Kidney epithelial cell (primary cell): Measurements from ENCODE around the gene DPH2. TPM values are rescaled to one million over a fixed set of nuclear protein-coding genes. Genes with fewer than 3 reads are reported as not detected.

ENCODE experiments used
- DNase-seq: peaks from one replicate; pipeline ENCODE4 v3.0.0-alpha.2; 2010; ENCODE audit warnings: low read depth
- H3K27me3 ChIP-seq: 2 replicates; pipeline ENCODE4 v1.6.0; 2011; ENCODE audit warnings: low read length; ENCODE audit not compliant: control insufficient read depth, insufficient read depth
- H3K36me3 ChIP-seq: 2 replicates; pipeline ENCODE4 v1.5.1; 2011; ENCODE audit warnings: low read length; ENCODE audit not compliant: control insufficient read depth, insufficient read depth
- H3K4me3 ChIP-seq: 2 replicates; pipeline ENCODE4 v1.5.1; 2011; ENCODE audit warnings: low read depth, mild to moderate bottlenecking, control low read depth, low read length
- total RNA-seq: library from RNA; depleted of rRNA; stranded (reverse); fragments of >200 nt; gene quantifications from 2 replicates; pipeline ENCODE4 v1.2.3, GENCODE V29; 2015
- TF ChIP-seq, protein P1 (sequence below): IDR thresholded peaks from 2 replicates; pipeline ENCODE4 v1.5.1; 2011; ENCODE audit warnings: mild to moderate bottlenecking, moderate library complexity, low read length, control low read depth, inconsistent platforms; ENCODE audit not compliant: insufficient read depth, poor library complexity, severe bottlenecking

DPH2 gene
- total RNA-seq, 1 donor from 2014 or later = 45.8 TPM

DNA sequence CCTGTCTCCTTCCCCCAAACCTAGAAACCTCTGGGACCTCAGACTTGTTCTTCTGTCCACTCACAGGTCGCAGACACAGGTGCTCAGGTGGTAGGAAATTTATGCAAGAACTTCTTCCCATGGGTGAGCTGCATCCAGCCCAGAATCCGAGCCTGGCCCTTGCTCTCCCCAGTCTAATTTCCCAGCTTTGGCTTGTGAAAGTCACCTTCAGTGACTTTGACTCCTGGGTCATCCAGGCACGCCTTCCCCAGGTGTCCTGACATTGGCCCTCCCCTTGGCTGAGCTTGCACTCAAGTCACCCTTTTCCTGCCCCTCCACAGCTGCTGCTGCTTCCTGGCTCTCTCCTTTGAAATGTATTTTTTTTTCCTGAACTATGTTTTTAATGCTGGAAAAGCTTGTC lies 16.4 kb upstream of the DPH2 start:
- DNase-seq = no peak
- H3K36me3 ChIP-seq = peaks cover 2% of the 10 kb centered on the region
- TF ChIP-seq, protein P1, sequence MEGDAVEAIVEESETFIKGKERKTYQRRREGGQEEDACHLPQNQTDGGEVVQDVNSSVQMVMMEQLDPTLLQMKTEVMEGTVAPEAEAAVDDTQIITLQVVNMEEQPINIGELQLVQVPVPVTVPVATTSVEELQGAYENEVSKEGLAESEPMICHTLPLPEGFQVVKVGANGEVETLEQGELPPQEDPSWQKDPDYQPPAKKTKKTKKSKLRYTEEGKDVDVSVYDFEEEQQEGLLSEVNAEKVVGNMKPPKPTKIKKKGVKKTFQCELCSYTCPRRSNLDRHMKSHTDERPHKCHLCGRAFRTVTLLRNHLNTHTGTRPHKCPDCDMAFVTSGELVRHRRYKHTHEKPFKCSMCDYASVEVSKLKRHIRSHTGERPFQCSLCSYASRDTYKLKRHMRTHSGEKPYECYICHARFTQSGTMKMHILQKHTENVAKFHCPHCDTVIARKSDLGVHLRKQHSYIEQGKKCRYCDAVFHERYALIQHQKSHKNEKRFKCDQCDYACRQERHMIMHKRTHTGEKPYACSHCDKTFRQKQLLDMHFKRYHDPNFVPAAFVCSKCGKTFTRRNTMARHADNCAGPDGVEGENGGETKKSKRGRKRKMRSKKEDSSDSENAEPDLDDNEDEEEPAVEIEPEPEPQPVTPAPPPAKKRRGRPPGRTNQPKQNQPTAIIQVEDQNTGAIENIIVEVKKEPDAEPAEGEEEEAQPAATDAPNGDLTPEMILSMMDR = no peak
- H3K27me3 ChIP-seq = no peaks in the 10 kb centered on the region
- no peak overlapping the region for H3K4me3 ChIP-seq

DNA sequence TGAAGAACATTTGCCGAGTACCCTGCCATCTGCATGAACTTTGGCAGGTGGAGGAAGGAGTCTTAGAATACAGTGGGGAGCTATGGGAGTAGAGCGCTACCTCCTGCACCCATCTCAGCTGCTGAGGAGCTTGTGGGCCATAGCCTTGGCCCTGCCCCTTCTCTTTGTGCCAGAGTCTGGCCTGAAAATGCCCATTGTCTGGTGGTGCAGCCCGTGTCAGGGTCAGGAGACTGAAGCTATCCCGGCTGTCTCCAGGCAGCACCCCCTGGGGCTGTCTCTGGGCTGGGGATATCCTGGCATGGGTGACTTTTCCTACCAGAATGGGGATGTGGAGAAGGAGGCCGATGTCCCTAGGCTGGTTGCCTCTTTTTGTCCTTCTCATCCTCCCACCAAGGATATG lies 15.8 kb upstream of the DPH2 start:
- no peak overlapping the region for H3K4me3 ChIP-seq
- peaks cover 2% of the 10 kb centered on the region for H3K36me3 ChIP-seq
- no peak for DNase-seq
- H3K27me3 ChIP-seq = no peaks in the 10 kb centered on the region
- TF ChIP-seq, protein P1 = no peak

DNA sequence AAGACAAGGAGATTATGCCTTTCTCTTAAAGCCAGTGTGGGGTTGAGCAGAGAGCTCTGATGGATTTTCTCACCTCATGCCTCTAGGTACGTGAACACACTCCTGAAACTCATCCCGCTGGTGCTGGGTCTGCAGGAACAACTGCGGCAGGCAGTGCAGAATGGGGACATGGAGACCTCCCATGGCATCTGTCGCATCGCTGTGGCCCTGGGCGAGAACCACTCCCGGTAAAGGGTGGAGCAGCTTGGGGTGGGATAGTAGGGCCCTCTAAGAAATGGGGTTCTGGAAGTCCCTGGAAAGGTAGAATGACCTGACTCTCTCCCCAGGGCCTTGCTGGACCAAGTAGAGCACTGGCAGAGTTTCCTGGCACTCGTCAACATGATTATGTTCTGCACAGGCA lies 13.6 kb upstream of the DPH2 start:
- H3K27me3 ChIP-seq = no peaks in the 10 kb centered on the region
- TF ChIP-seq, protein P1 = no peak
- H3K4me3 ChIP-seq = no peak overlapping the region
- H3K36me3 ChIP-seq = peaks cover 2% of the 10 kb centered on the region
- DNase-seq = no peak

DNA sequence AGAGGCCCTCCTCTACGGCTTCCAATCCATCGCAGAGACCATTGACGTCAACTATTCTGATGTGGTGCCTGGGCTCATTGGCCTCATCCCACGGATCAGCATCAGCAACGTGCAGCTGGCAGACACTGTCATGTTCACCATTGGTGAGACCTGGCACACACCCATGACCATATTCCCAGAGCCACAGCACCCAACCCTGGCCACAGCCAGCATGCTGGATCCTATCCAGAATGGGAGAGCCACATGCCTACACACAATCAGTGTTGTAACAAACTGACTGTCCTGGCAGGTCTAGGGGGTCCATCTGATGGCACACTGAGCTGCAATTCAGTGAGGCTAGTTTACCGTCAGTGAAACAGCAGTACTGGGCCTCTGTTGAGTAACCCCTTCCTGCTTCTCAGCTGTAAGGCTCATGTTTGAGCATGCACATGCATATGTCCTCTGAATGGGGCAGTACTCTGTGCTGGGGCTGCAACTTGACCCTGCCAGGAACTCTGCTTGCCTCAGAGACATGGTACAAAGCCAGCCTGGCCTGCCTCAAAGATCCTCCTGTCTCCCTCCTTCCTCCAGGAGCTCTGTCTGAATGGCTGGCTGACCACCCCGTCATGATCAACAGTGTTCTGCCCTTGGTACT lies 12.3 kb upstream of the DPH2 start:
- TF ChIP-seq, protein P1 = no peak
- peaks cover 2% of the 10 kb centered on the region for H3K36me3 ChIP-seq

DNA sequence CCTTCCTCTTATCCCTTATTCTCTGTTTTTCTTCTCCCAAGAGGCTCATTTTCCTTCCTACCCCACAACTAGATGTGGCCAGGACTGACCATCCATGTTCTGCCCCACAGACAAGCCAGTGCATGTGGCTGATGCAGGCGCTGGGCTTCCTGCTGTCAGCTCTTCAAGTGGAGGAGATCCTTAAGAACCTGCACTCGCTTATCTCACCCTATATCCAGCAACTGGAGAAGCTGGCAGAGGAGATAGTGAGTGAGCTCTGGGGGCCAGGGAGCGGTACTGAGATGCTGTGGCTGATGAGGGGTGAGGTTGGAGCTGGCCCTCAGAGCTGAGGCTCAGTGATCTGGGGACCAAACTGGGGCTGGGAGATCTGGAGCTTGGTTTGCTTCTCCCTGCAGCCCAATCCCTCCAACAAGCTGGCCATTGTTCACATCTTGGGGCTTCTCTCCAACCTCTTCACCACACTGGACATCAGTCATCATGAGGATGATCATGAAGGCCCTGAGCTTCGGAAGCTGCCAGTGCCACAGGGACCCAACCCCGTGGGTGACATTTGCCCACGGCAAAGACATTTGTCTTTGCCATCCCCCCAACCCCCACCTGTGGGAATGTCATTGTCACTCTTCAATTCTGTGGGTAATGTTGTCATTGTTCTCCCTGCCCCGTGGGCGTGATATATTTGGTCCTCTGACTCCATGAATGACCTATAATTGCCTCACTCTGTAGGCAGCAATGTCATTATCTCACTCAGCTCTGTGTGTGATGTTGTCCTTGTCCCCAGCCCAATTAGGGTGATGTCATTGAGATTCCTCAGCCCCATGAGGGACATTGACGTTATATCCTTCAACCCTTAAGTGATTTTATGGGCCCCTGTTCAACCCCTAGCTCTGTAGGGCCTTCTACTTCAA lies 11.2 kb upstream of the DPH2 start:
- Histone ChIP-seq H3K4me3 (no peak overlapping the region), H3K36me3 (peaks cover 2% of the 10 kb centered on the region)
- TF ChIP-seq, protein P1 = no peak

More for the DNA sequence above, 12.3 kb upstream of the DPH2 start:
- DNase-seq = no peak
- no peak overlapping the region for H3K4me3 ChIP-seq
- no peaks in the 10 kb centered on the region for H3K27me3 ChIP-seq

DNA sequence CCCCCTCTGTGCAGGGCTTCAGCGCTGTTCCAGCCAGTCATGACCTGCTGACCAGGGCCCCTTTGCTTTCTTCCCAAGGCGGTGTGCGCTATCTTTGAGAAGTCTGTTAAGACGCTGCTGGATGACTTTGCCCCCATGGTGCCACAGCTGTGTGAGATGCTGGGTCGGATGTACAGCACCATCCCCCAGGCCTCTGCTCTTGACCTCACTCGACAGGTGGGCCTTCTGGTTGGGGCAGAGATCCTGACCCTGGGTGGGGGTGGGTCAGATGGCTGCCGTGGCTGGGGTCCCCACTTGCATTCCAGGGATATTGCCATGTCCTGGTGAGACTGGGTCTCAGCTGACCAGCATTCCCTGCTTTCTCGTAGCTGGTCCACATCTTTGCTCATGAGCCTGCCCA lies 9.0 kb upstream of the DPH2 start:
- no peak for DNase-seq
- TF ChIP-seq, protein P1 = no peak
- Histone ChIP-seq H3K27me3 (no peaks in the 10 kb centered on the region), H3K36me3 (peaks cover 2% of the 10 kb centered on the region), H3K4me3 (no peak overlapping the region)

More for the DNA sequence above, 11.2 kb upstream of the DPH2 start:
- DNase-seq = no peak
- no peaks in the 10 kb centered on the region for H3K27me3 ChIP-seq
